CD4-positive, alpha-beta T cell (primary cell): ENCODE data around the gene ARL15. TPM values are rescaled to one million over a fixed set of nuclear protein-coding genes. Genes with fewer than 3 reads are reported as not detected.

Experiments
- ATAC-seq: fragments of 200-7000 bp; cut with Tn5 transposase; one replicate; pipeline ENCODE4 v1.10.0; 2022; ENCODE audit warnings: mild to moderate bottlenecking; ENCODE audit not compliant: poor library complexity
- CTCF ChIA-PET: fragments of 350-600 bp; sonication (Branson Sonifier 250); formaldehyde crosslinking; loops from one replicate; lab custom pipeline; 2021; ENCODE audit warnings: antibody characterized with exemption, inconsistent platforms; lab: Charles Lee
- POLR2A ChIA-PET: fragments of 350-600 bp; sonication (Branson Sonifier 250); formaldehyde crosslinking; loops from one replicate; lab custom pipeline; 2021; ENCODE audit warnings: antibody characterized with exemption, inconsistent platforms; lab: Charles Lee
- DNase-seq, 14 experiments: peaks; one replicate each; pipeline ENCODE4 v3.0.0-alpha.2; 2013 to 2020; ENCODE audit warnings: mixed read lengths in 2 of 14
- H3K27ac ChIP-seq, 2 donors: one replicate each; pipeline versions ENCODE4 v1.5.1 to v1.7.0; 2013; ENCODE audit warnings: low read length in 2 of 2, low read depth in 1 of 2, mild to moderate bottlenecking in 1 of 2
- H3K27me3 ChIP-seq, 2 experiments: 1 replicate in 1 of 2; 2 replicates in 1 of 2; pipeline versions ENCODE4 v1.6.1 to v1.7.0; 2013; ENCODE audit warnings: low read length in 2 of 2, control low read depth in 1 of 2, mild to moderate bottlenecking in 1 of 2, moderate library complexity in 1 of 2; ENCODE audit not compliant: insufficient read depth in 2 of 2, control insufficient read depth in 1 of 2
- H3K36me3 ChIP-seq: one replicate; pipeline ENCODE4 v1.6.1; 2013; ENCODE audit warnings: low read length, control low read depth; ENCODE audit not compliant: insufficient read depth
- H3K4me1 ChIP-seq: one replicate; pipeline ENCODE4 v1.6.1; 2013; ENCODE audit warnings: low read length, control low read depth; ENCODE audit not compliant: insufficient read depth
- H3K4me3 ChIP-seq: one replicate; pipeline ENCODE4 v1.5.1; 2013; ENCODE audit warnings: mild to moderate bottlenecking, low read length, moderate library complexity
- H3K9me3 ChIP-seq, 2 experiments: 1 replicate in 1 of 2; 2 replicates in 1 of 2; pipeline versions ENCODE4 v1.6.1 to v1.7.0; 2013; ENCODE audit warnings: low read length in 2 of 2, mild to moderate bottlenecking in 2 of 2, control low read depth in 1 of 2, moderate library complexity in 1 of 2; ENCODE audit not compliant: control insufficient read depth in 1 of 2, insufficient read depth in 1 of 2
- H3K27ac Mint-ChIP-seq: one replicate; pipeline ENCODE4 v1.8.0; 2020; ENCODE audit warnings: mixed read lengths
- H3K27me3 Mint-ChIP-seq: one replicate; pipeline ENCODE4 v1.8.0; 2021; ENCODE audit warnings: mixed read lengths
- H3K36me3 Mint-ChIP-seq: one replicate; pipeline ENCODE4 v1.8.0; 2021; ENCODE audit warnings: low read depth, mixed read lengths
- H3K4me1 Mint-ChIP-seq: one replicate; pipeline ENCODE4 v1.8.0; 2021; ENCODE audit warnings: low read depth, mixed read lengths
- H3K4me3 Mint-ChIP-seq: one replicate; pipeline ENCODE4 v1.8.0; 2020; ENCODE audit warnings: mild to moderate bottlenecking, mixed read lengths
- H3K9me3 Mint-ChIP-seq: one replicate; pipeline ENCODE4 v1.8.0; 2020; ENCODE audit warnings: mixed read lengths
- CTCF ChIP-seq: fragments of 200-600 bp; IDR thresholded peaks from one replicate; pipeline ENCODE4 v1.8.0; 2022; ENCODE audit warnings: antibody characterized with exemption, mild to moderate bottlenecking
- intact Hi-C, 2 experiments: fragments of 100-400 bp; cut with DNase I in 1 of 2; cut with micrococcal nuclease in 1 of 2; formaldehyde crosslinking; loops; one replicate each; pipeline versions ENCODE4 v1.15.1 to v1.9.0; 2023 to 2025; cut with DNase I, micrococcal nuclease
- total RNA-seq, 174 experiments: library from RNA in 2 of 174; stranded (reverse) in 2 of 174; gene quantifications; one replicate each; pipeline ENCODE4 v1.2.3 and lab custom pipeline; 2021 to 2026

Gene ARL15
- total RNA-seq, 2 experiments from 2014 or later: 9.1 to 10.6 TPM

GRCh38 chr5:54040804-54041203 lies 269.6 kb downstream of the ARL15 start:
- no peaks in the 10 kb centered on the region for H3K9me3 ChIP-seq
- no peaks in the 10 kb centered on the region for H3K27me3 ChIP-seq
- no peak overlapping the region for H3K4me3 ChIP-seq
- POLR2A ChIA-PET: no interaction called here
- Mint-ChIP-seq H3K9me3 (no peaks in the 10 kb centered on the region), H3K27me3 (no peaks in the 10 kb centered on the region), H3K36me3 (no peaks in the 10 kb centered on the region), H3K4me3 (no peak overlapping the region), H3K27ac (no peak overlapping the region), H3K4me1 (no peaks in the 10 kb centered on the region)
- CTCF ChIA-PET: no interaction called here
- intact Hi-C loops: no loop called here
- no peak overlapping the region for H3K27ac ChIP-seq
- no peak for TF ChIP-seq CTCF
- no peaks in the 10 kb centered on the region for H3K4me1 ChIP-seq
- no peak for ATAC-seq
- H3K36me3 ChIP-seq: no peaks in the 10 kb centered on the region
- no peak for DNase-seq

GRCh38 chr5:54040018-54040417 lies 270.4 kb downstream of the ARL15 start:
- Mint-ChIP-seq H3K4me1 (no peaks in the 10 kb centered on the region), H3K4me3 (no peak overlapping the region), H3K27me3 (no peaks in the 10 kb centered on the region), H3K9me3 (no peaks in the 10 kb centered on the region), H3K36me3 (no peaks in the 10 kb centered on the region), H3K27ac (no peak overlapping the region)
- no peaks in the 10 kb centered on the region for H3K9me3 ChIP-seq
- POLR2A ChIA-PET: no interaction called here
- TF ChIP-seq CTCF: no peak
- no peak for DNase-seq
- H3K27me3 ChIP-seq: no peaks in the 10 kb centered on the region
- no peaks in the 10 kb centered on the region for H3K36me3 ChIP-seq
- intact Hi-C loops: no loop called here
- H3K27ac ChIP-seq: no peak overlapping the region
- no peaks in the 10 kb centered on the region for H3K4me1 ChIP-seq
- CTCF ChIA-PET: no interaction called here
- ATAC-seq: no peak
- H3K4me3 ChIP-seq: no peak overlapping the region

- ChIA-PET CTCF (no interaction called here), POLR2A (no interaction called here)
- DNase-seq: no peak
- Histone ChIP-seq H3K36me3 (no peaks in the 10 kb centered on the region), H3K27ac (no peak overlapping the region), H3K4me1 (no peaks in the 10 kb centered on the region), H3K9me3 (no peaks in the 10 kb centered on the region), H3K4me3 (no peak overlapping the region), H3K27me3 (no peaks in the 10 kb centered on the region)
- Mint-ChIP-seq H3K9me3 (no peaks in the 10 kb centered on the region), H3K4me1 (no peaks in the 10 kb centered on the region), H3K27me3 (no peaks in the 10 kb centered on the region), H3K4me3 (no peak overlapping the region), H3K36me3 (peaks cover 5% of the 10 kb centered on the region), H3K27ac (no peak overlapping the region)
- no peak for ATAC-seq
- TF ChIP-seq CTCF: no peak
- intact Hi-C loops: no loop called here
These were observed 273.2 kb downstream of the ARL15 start for GRCh38 chr5:54037205-54037604.
